GM13976 (cell line): Measurements from ENCODE around the gene EIF4G2.

Experiments
- DNase-seq: peaks from one replicate; pipeline ENCODE4 v3.0.0; 2012; ENCODE audit warnings: low spot score
- CTCF ChIP-seq: IDR thresholded peaks from 2 replicates; pipeline ENCODE4 v1.5.1; 2012; ENCODE audit warnings: borderline replicate concordance, mild to moderate bottlenecking; ENCODE audit not compliant: insufficient read depth; ENCODE audit errors: extremely low read depth, missing control alignments, control extremely low read depth
- in situ Hi-C: fragments of 300-500 bp; cut with MboI; formaldehyde crosslinking; loops from one replicate; pipeline ENCODE4 v1.12.0; 2022; ENCODE audit warnings: low sequenced_read_pairs, mixed read lengths, inconsistent platforms; ENCODE audit not compliant: unreplicated experiment

EIF4G2 gene

GRCh38 chr11:10809373-10810160 lies 841 bp upstream of the EIF4G2 start:
- no peak for DNase-seq
- TF ChIP-seq CTCF, result no peak
- in situ Hi-C loops, result no loop called here

GRCh38 chr11:10808235-10808552 lies 532 bp downstream of the EIF4G2 start:
- in situ Hi-C loops, result no loop called here

GRCh38 chr11:10807493-10808234 lies 1.1 kb downstream of the EIF4G2 start:
- in situ Hi-C loops, result no loop called here
- no peak for TF ChIP-seq CTCF
- DNase-seq, result peak; percentile 49

More at GRCh38 chr11:10808235-10808552, 532 bp downstream of the EIF4G2 start:
- no peak for DNase-seq
- no peak for TF ChIP-seq CTCF

- DNase-seq, result no peak
- no peak for TF ChIP-seq CTCF
- in situ Hi-C loops, result no loop called here
Observed at GRCh38 chr11:10806206-10806605, 2.5 kb downstream of the EIF4G2 start.

GRCh38 chr11:10805741-10806140 lies 3.0 kb downstream of the EIF4G2 start:
- in situ Hi-C loops, result no loop called here

GRCh38 chr11:10803676-10804075 lies 5.0 kb downstream of the EIF4G2 start:
- in situ Hi-C loops, result no loop called here
- no peak for DNase-seq
- TF ChIP-seq CTCF, result no peak

More at GRCh38 chr11:10805741-10806140, 3.0 kb downstream of the EIF4G2 start:
- no peak for TF ChIP-seq CTCF
- DNase-seq, result no peak
